Activated naive CD4-positive, alpha-beta T cell treated with anti-CD3 and anti-CD28 coated beads, Interleukin-2, amount 50 U/mL, for 72 hours (primary cell): ENCODE results near the gene DNASE1L2. TPM values are rescaled to one million over a fixed set of nuclear protein-coding genes. Genes with fewer than 3 reads are reported as not detected.

Experiments used
- ATAC-seq, 2 donors: fragments of 150-1000 bp; cut with Tn5 transposase; 2 replicates each; pipeline ENCODE4 v1.10.0; 2021; ENCODE audit warnings: mild to moderate bottlenecking in 2 of 2, moderate library complexity in 2 of 2
- DNase-seq, 2 donors: peaks; one replicate each; pipeline ENCODE4 v3.0.0; 2021 to 2022; ENCODE audit warnings: low spot score in 2 of 2
- H3K27ac Mint-ChIP-seq, 2 donors: one replicate each; pipeline ENCODE4 v1.8.0; 2022; ENCODE audit warnings: mild to moderate bottlenecking in 2 of 2, mixed read lengths in 2 of 2
- H3K36me3 Mint-ChIP-seq, 2 donors: one replicate each; pipeline ENCODE4 v1.8.0; 2022; ENCODE audit warnings: mixed read lengths in 2 of 2
- H3K9me3 Mint-ChIP-seq, 2 donors: one replicate each; pipeline ENCODE4 v1.8.0; 2022; ENCODE audit warnings: mixed read lengths in 2 of 2
- total RNA-seq, 2 donors: library from RNA; stranded (reverse); gene quantifications; one replicate each; pipeline ENCODE4 v1.2.3, GENCODE V29; 2022

DNASE1L2 gene
- total RNA-seq, 2 donors from 2014 or later = 1.3 to 1.5 TPM

DNA sequence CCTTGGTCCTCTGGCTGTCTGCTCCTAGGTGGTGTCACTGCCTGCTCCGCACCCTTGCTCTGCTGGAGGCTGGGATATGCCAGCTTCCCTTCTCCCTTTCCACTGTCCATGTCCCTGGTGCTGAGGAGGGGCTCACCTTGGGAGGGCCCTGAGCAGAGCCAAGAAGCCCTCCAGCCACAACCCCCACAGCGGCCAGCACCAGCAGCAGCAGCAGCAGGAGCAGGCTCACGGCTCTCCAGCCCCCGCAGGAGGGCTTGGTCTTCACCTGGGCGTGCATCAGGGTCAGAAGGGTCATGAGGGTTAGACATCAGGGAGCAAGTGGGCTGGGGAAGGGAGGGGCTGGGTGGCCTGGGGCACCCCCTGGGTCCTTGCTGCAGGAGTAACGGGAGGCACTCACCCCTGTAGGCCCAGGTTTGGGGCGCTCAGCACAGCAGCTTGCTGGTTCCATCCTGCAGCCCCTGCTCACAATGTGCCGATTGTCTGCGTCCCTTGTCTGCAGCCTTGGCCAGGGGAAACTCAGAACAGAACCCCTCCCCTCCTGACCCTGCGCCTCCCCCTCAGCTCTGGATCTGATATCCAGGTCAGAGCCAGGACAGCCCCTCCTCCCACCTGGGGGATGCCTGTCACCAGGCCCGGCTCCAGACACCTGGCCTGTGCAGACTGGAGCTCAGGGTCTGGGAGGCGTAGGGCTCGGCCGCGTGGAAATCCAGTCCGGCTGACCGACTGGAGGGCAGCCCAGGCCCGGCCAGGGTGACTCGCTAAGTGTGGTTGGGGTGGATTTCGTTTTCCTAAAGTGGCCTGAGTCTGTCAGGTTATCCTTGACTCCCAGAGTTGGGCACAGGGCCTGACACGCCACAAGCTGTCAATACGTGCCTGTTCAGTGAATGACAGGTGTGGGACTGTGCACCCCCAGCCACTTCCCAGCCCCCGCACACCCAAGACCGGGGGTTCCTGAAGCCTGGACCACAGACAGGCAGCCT lies 25.6 kb upstream of the DNASE1L2 start, which contains the start of gene BRICD5:
Gene BRICD5, minus strand, starts transcription at position 478 of the 980 bp plus-strand sequence. Its CDS starts 30 bp downstream, at position 448.
- peaks cover 22 to 36% of the 10 kb centered on the region in 2 donors for H3K36me3 Mint-ChIP-seq
- H3K9me3 Mint-ChIP-seq = no peaks in the 10 kb centered on the region
- no peak for DNase-seq
- no peak for ATAC-seq
- H3K27ac Mint-ChIP-seq = peak within 1 kb of the TSS in 1 of 2 donors; percentile 27

GRCh38 chr16:2211923-2212347 lies 24.3 kb upstream of the DNASE1L2 start:
- DNase-seq = no peak
- H3K36me3 Mint-ChIP-seq = peaks cover 22 to 29% of the 10 kb centered on the region in 2 donors
- H3K27ac Mint-ChIP-seq = peak overlapping the region in 1 of 2 donors; percentile 27
- no peaks in the 10 kb centered on the region for H3K9me3 Mint-ChIP-seq
- ATAC-seq = no peak

GRCh38 chr16:2212362-2213324 lies 23.6 kb upstream of the DNASE1L2 start:
- peaks cover 16 to 25% of the 10 kb centered on the region in 2 donors for H3K36me3 Mint-ChIP-seq
- no peak for ATAC-seq

GRCh38 chr16:2213817-2214718 lies 22.2 kb upstream of the DNASE1L2 start:
- peaks cover 12 to 21% of the 10 kb centered on the region in 2 donors for H3K36me3 Mint-ChIP-seq
- H3K27ac Mint-ChIP-seq = peak overlapping the region; percentile 27 to 91
- DNase-seq = no peak
- ATAC-seq = no peak
- no peaks in the 10 kb centered on the region for H3K9me3 Mint-ChIP-seq

More at GRCh38 chr16:2212362-2213324, 23.6 kb upstream of the DNASE1L2 start:
- Mint-ChIP-seq H3K27ac (peak overlapping the region; percentile 27 to 91), H3K9me3 (no peaks in the 10 kb centered on the region)
- DNase-seq = no peak

DNA sequence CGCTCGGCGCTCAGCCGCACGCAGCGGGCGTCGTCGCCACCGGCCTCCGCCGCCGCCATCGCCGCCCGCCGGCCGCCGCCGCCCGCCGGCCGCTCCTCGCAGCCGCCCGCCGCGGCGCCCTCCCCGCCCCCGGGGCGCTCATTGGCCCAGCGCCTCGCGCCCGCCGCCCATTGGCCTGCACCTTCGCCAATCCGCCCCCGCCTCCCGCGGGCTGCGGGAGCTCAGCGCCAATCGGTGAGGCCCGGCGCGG lies 21.6 kb upstream of the DNASE1L2 start, which contains the start of gene PGP:
Gene PGP, minus strand, starts transcription at position 122 of the 250 bp plus-strand sequence. Its CDS starts 63 bp downstream, at position 59.
- Mint-ChIP-seq H3K9me3 (no peaks in the 10 kb centered on the region), H3K36me3 (peaks cover 12 to 21% of the 10 kb centered on the region in 2 donors)

GRCh38 chr16:2216330-2216729 lies 19.9 kb upstream of the DNASE1L2 start:
- Mint-ChIP-seq H3K27ac (peak overlapping the region; percentile 36 to 91), H3K36me3 (peaks cover 12 to 21% of the 10 kb centered on the region in 2 donors), H3K9me3 (no peaks in the 10 kb centered on the region)
- ATAC-seq = no peak
- DNase-seq = no peak

More for the DNA sequence above, 21.6 kb upstream of the DNASE1L2 start, which contains the start of gene PGP:
- DNase-seq (no peak), ATAC-seq (peak; percentile 86 to 92)
- peak within 1 kb of the TSS; percentile 91 for H3K27ac Mint-ChIP-seq

GRCh38 chr16:2223221-2223941 lies 12.9 kb upstream of the DNASE1L2 start, which contains the start of gene E4F1:
Gene E4F1, plus strand, starts transcription at chr16:2223591. Its CDS starts 23 bp downstream, at chr16:2223614.
- Mint-ChIP-seq H3K27ac (peak within 1 kb of the TSS; percentile 80 to 81), H3K36me3 (no peaks in the 10 kb centered on the region), H3K9me3 (no peaks in the 10 kb centered on the region)
- ATAC-seq (peak; percentile 98 to 99), DNase-seq (peak; percentile 99)

- DNase-seq (peak in 1 of 2 donors; percentile 40), ATAC-seq (peak; percentile 7 to 17)
- H3K9me3 Mint-ChIP-seq = no peaks in the 10 kb centered on the region
- H3K27ac Mint-ChIP-seq = peak overlapping the region; percentile 80 to 81
- no peaks in the 10 kb centered on the region for H3K36me3 Mint-ChIP-seq
Measured at GRCh38 chr16:2223942-2224486, 12.2 kb upstream of the DNASE1L2 start.

DNA sequence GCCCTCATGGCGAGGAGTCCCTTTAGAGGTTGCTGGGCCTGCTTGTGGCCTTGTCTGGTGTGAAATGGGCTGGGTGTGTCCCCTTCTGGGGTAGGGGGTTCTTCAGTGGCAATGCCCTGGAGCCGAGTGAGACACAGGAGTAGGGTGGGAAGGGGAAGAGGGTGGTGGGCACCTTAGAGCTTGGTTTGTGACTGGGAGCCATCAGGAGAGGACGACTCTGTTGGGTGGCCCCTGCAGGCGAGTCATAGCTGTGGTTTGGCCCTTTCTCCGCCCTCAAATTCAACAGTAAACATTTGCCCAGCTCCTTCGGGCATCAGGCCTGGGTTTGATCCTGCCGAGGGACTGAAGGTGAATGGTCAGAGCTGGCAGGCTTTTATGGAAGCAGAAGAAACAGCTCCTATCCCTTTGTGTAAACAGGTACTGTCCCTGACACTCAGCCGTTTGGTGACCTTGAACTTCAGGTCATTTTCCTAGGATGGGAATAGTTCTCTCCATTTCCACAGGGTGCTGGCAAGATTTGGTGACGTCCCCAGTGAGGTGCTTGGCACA lies 9.9 kb upstream of the DNASE1L2 start:
- no peaks in the 10 kb centered on the region for H3K9me3 Mint-ChIP-seq
- H3K27ac Mint-ChIP-seq = no peak overlapping the region
- ATAC-seq (no peak), DNase-seq (no peak)
- peaks cover 0 to 7% of the 10 kb centered on the region in 2 donors for H3K36me3 Mint-ChIP-seq

- Mint-ChIP-seq H3K36me3 (peaks cover 0 to 7% of the 10 kb centered on the region in 2 donors), H3K9me3 (no peaks in the 10 kb centered on the region), H3K27ac (peak overlapping the region in 1 of 2 donors; percentile 8)
- DNase-seq (no peak), ATAC-seq (no peak)
Measured at GRCh38 chr16:2226918-2227317, 9.3 kb upstream of the DNASE1L2 start.

GRCh38 chr16:2228161-2228824 lies 8.0 kb upstream of the DNASE1L2 start:
- no peak for DNase-seq
- Mint-ChIP-seq H3K27ac (no peak overlapping the region), H3K36me3 (peaks cover 0 to 7% of the 10 kb centered on the region in 2 donors), H3K9me3 (no peaks in the 10 kb centered on the region)
- no peak for ATAC-seq

DNA sequence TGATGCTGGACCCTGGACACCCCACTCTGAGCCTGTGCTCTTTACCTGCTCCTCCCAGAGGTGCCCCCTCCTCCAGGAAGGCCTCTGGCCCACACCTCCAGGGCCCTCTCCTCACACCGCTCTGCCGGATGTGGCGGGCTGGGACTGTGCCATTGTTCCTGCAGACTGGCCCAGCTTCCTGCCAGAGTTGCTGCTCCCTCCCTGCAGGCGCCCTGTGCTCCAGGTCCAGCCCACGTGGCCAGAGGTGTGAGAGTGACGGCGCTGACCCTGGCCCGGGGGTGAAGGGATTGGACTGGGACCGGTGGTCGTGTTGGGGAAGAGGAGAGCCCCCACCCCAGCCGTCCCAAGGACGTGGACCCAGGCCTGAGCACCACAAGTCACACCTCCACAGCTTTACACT lies 7.2 kb upstream of the DNASE1L2 start:
- no peak for DNase-seq
- ATAC-seq = no peak
- peak overlapping the region in 1 of 2 donors; percentile 36 for H3K27ac Mint-ChIP-seq
- no peaks in the 10 kb centered on the region for H3K9me3 Mint-ChIP-seq
- peaks cover 0 to 7% of the 10 kb centered on the region in 2 donors for H3K36me3 Mint-ChIP-seq

- no peak for DNase-seq
- Mint-ChIP-seq H3K9me3 (no peaks in the 10 kb centered on the region), H3K27ac (no peak overlapping the region), H3K36me3 (peaks cover 0 to 7% of the 10 kb centered on the region in 2 donors)
- ATAC-seq = no peak
Measured at GRCh38 chr16:2229632-2230250, 6.5 kb upstream of the DNASE1L2 start.

GRCh38 chr16:2230376-2230775 lies 5.9 kb upstream of the DNASE1L2 start:
- no peak for ATAC-seq
- no peak for DNase-seq
- Mint-ChIP-seq H3K9me3 (no peaks in the 10 kb centered on the region), H3K36me3 (peaks cover 0 to 11% of the 10 kb centered on the region in 2 donors), H3K27ac (no peak overlapping the region)
